GM19035 (cell line): ENCODE results near the gene OPTC.

Experiments
- ATAC-seq: cut with Tn5 transposase; IDR thresholded peaks from one replicate; pipeline ENCODE4 v1.9.1; 2021; ENCODE audit not compliant: unreplicated experiment

OPTC gene

DNA sequence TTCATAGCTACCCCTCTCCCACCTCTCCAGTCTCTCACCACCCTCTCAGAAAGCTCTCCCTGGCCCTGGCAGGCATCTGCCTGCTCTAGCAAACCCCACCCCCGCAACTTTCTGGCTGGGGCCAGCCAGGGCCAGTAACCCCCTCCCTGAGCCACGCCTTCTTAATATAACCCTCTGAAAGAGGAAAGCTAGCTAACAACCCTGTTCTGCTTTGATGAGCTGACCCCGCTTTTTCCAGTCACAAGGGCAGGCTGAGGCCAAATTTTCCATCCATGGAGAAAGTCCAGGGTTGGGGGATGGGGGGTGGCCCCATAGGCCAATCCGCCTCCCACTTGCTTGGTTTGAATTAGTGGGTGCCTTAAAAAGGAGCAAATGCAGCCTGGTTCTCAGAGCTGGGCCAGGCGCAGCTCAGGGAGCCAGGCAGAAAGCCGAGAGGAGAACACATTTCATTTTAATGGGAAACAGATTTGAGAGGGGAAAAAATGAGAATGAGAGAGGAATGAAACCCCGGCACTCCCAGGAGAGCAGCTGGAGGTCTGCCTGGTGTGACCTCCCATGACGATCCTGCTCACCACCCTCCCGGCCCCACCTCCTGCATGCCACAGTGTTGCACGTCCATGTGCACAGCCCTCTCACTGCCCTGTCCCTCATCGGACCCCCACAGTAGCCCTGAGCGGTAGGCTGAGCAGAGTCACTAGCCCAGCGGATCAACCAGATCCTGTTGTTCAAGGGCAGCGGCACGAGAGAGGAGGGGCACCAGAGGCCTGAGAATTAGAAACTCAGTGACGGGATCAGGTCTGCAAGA is 62.3 kb downstream of the OPTC start:
- ATAC-seq: no peak

DNA sequence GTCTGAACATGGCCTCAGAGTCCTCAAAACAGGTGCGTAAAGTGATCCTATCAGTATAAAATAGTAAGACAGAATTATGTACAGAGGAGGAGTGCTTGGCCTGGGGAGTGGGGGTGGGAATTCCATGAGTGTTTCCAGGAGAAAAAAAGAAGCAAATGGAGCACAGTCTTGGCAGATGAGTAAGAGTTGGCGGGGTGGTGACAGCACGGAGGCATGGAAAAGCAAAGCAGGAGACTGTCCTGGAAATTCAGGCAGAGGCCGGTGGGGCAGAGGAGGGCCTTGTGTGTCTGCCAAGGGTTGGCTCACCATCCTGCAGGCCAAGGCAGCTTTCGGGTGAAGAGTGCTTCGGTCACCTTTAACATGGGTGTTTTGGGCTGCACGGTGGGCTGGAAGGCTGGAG is 63.4 kb downstream of the OPTC start:
- no peak for ATAC-seq

DNA sequence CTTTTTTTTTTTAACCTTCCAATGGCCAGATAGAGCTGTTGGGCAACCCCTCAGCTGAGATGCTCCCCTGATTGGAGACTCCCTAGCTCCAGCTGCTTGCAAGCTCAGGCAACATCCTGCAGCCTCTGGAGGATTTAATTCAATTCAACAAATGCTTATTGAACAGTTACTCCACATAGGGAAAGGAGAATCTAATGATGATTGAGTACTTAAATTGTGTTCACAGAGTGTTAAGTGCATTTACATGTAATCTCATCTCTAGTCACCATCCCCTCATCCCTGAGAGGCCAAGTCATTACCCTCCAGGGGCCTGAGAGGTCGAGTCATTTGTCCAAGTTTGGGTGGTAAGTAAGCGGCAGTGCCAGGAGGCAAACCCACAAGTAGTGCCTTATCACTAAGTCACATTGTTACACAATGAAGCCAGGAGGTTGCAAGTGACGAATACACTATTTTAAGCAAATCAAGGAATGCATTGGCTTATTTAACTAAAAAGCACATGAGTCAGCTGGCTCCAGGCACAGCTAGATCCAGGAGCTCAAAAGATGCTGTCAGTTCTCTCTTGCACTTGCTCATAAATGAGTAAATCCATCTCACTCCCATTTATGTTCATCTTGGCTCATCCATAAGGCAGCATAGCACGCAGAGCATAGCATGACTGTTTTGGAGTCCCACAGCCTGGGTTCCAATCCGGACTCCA is 64.3 kb downstream of the OPTC start:
- ATAC-seq: no peak
